Activated T-cell treated with anti-CD3 and anti-CD28 coated beads, Interleukin-2, amount 50 U/mL, for 4 hours (primary cell): ENCODE measurements around the gene ACTR1A. TPM values are rescaled to one million over a fixed set of nuclear protein-coding genes. Genes with fewer than 3 reads are reported as not detected.
"Not testable (repeated sequence)": the region's sequence is repeated elsewhere in the genome, so short reads cannot be mapped to it uniquely, and the experiment has no call there.

Experiments used
- ATAC-seq, 2 donors: fragments of 200-7000 bp; cut with Tn5 transposase; one replicate each; pipeline ENCODE4 v1.10.0; 2021
- DNase-seq: peaks from one replicate; pipeline ENCODE4 v3.0.0-alpha.2; 2020
- H3K27me3 Mint-ChIP-seq: one replicate; pipeline ENCODE4 v1.8.0; 2021; ENCODE audit warnings: low read depth, mixed read lengths
- H3K36me3 Mint-ChIP-seq: one replicate; pipeline ENCODE4 v1.8.0; 2022; ENCODE audit warnings: mixed read lengths; ENCODE audit not compliant: insufficient read depth
- H3K4me1 Mint-ChIP-seq: one replicate; pipeline ENCODE4 v1.8.0; 2021; ENCODE audit warnings: low read depth, mixed read lengths
- H3K4me3 Mint-ChIP-seq: one replicate; pipeline ENCODE4 v1.8.0; 2021; ENCODE audit warnings: mild to moderate bottlenecking, moderate library complexity, mixed read lengths
- H3K9me3 Mint-ChIP-seq: one replicate; pipeline ENCODE4 v1.8.0; 2021; ENCODE audit warnings: mixed read lengths
- total RNA-seq, 3 donors: library from RNA; stranded (reverse); gene quantifications; one replicate each; pipeline ENCODE4 v1.2.1, GENCODE V29; 2021

ACTR1A gene
- total RNA-seq, 3 donors from 2014 or later = 65.2 to 69.8 (median 67.1) TPM

- no peaks in the 10 kb centered on the region for H3K36me3 Mint-ChIP-seq
- peak overlapping the region; percentile 88 for H3K4me3 Mint-ChIP-seq
Observed at GRCh38 chr10:102461187-102462054, 41.1 kb downstream of the ACTR1A start.

GRCh38 chr10:102460836-102461186 is 41.7 kb downstream of the ACTR1A start:
- H3K27me3 Mint-ChIP-seq = no peaks in the 10 kb centered on the region
- peak overlapping the region; percentile 88 for H3K4me3 Mint-ChIP-seq
- peaks cover 23% of the 10 kb centered on the region for H3K4me1 Mint-ChIP-seq
- H3K36me3 Mint-ChIP-seq = peaks cover under 1% of the 10 kb centered on the region
- ATAC-seq (peak; percentile 18 to 29), DNase-seq (no peak)
- H3K9me3 Mint-ChIP-seq = no peaks in the 10 kb centered on the region

More at GRCh38 chr10:102461187-102462054, 41.1 kb downstream of the ACTR1A start:
- Mint-ChIP-seq H3K4me1 (peaks cover 23% of the 10 kb centered on the region), H3K9me3 (no peaks in the 10 kb centered on the region), H3K27me3 (no peaks in the 10 kb centered on the region)
- peak; percentile 94 for DNase-seq
- peak; percentile 99 for ATAC-seq

GRCh38 chr10:102458656-102459055 is 43.9 kb downstream of the ACTR1A start:
- H3K4me3 Mint-ChIP-seq = no peak overlapping the region
- ATAC-seq (no peak), DNase-seq (no peak)
- no peaks in the 10 kb centered on the region for H3K27me3 Mint-ChIP-seq
- no peaks in the 10 kb centered on the region for H3K9me3 Mint-ChIP-seq
- H3K36me3 Mint-ChIP-seq = peaks cover 2% of the 10 kb centered on the region
- peaks cover 23% of the 10 kb centered on the region for H3K4me1 Mint-ChIP-seq

- no peak overlapping the region for H3K4me3 Mint-ChIP-seq
- no peaks in the 10 kb centered on the region for H3K27me3 Mint-ChIP-seq
Observed at GRCh38 chr10:102457591-102458150, 44.8 kb downstream of the ACTR1A start.

GRCh38 chr10:102455893-102456471 is 46.5 kb downstream of the ACTR1A start:
- Mint-ChIP-seq H3K4me3 (no peak overlapping the region), H3K27me3 (no peaks in the 10 kb centered on the region), H3K9me3 (no peaks in the 10 kb centered on the region), H3K4me1 (peaks cover 23% of the 10 kb centered on the region), H3K36me3 (peaks cover 15% of the 10 kb centered on the region)
- DNase-seq = no peak
- ATAC-seq = no peak

More at GRCh38 chr10:102457591-102458150, 44.8 kb downstream of the ACTR1A start:
- no peak for DNase-seq
- ATAC-seq = no peak
- peaks cover 29% of the 10 kb centered on the region for H3K4me1 Mint-ChIP-seq
- H3K9me3 Mint-ChIP-seq = no peaks in the 10 kb centered on the region
- peaks cover 7% of the 10 kb centered on the region for H3K36me3 Mint-ChIP-seq

GRCh38 chr10:102454662-102455487 is 47.6 kb downstream of the ACTR1A start:
- Mint-ChIP-seq H3K4me1 (peaks cover 18% of the 10 kb centered on the region), H3K36me3 (peaks cover 15% of the 10 kb centered on the region)
- not testable (repeated sequence) for H3K9me3 Mint-ChIP-seq, DNase-seq, H3K27me3 Mint-ChIP-seq, H3K4me3 Mint-ChIP-seq, ATAC-seq

DNA sequence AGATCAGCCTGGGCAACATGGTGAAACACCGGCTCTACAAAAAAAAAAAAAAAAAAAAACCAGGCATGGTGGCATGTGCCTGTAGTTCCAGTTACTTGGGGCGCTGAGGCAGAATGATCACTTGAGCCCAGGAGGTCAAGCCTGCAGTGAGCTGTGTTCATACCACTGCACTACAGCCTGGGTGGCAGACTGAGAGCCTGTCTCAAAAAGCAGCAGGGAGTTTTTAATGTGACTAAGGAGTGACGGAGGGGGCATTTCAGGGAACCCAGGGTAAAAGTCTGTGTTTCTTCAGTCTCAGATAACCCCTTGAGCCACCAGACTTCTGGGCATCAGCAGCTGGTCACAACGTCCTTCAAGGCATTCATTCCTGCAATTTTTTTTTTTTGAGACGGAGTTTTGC is 49.0 kb downstream of the ACTR1A start:
- DNase-seq (no peak), ATAC-seq (no peak)
- H3K4me1 Mint-ChIP-seq = peaks cover 26% of the 10 kb centered on the region
- H3K4me3 Mint-ChIP-seq = no peak overlapping the region
- H3K36me3 Mint-ChIP-seq = peaks cover 15% of the 10 kb centered on the region
- no peaks in the 10 kb centered on the region for H3K27me3 Mint-ChIP-seq
- no peaks in the 10 kb centered on the region for H3K9me3 Mint-ChIP-seq

DNA sequence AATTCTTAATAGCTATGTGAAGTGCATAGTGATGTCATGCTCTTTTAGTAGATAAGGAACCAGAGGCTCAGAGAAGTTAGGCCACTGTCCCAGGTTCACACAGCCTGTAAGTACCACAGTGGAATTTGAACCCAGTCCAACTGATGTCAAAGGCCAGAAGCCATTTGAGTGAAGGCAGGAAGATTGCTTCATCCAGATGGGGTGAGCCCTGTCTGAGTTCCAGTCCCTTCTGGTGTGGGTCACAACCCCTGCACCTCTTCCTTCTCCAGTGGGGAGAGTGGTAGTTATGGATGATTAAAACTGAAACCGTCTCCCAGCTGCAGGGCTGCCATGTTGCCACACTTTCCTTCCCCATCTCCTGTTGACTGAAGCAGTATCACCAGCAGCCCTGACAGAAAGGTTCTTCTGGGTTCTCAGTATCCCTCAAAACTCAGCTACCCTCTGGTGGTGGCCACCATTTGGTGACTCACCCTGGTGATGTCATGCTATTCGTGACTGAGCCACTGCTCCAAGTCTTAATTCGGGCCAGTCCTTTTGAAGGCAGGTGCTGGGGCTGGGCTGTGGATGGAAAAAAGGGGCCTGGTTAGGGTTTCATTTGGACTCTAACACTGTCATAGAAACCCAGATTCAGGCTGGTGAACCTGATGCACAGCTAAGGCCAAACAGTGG is 49.7 kb downstream of the ACTR1A start:
- peak overlapping the region; percentile 64 for H3K4me3 Mint-ChIP-seq

DNA sequence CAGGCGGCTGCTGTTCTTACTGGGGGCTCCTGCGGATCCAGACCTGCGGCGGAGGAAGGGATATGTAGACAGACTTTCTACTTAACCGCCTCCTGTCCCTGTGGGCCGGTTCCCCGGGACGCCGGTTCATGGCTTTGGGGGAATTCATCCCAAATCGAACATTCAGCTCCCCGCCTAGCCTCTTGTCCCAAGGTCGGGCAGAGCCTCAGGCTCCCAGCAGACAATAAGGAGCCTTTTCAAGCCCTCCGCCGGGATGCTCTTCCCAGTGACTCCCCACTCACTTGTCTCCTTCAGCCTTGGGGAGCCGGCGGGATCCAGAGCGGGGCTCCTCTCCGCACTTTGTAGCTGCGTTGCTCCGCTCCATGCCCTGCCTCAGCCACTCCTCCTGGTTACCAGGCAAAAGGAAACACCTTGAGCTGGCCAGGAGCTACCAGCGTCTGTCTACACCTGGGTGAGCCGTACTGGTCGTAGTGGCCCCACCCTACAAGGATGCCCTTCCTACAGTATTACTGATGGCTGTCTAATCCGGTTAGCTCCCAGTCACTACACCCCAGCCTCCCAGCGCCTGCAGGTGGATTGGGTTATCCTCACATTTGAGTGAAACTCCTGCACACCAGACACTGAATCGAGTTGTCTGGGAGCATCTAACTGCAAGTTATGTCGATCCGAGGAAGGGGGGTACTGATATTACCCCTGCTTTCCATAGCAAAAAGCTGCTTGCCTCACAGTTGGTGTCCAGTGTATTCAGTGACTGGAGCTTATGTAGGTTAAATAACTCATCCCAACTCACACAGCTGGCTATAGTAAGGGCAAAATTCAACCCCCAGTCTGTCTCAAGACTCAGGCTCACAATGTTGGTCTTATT is 51.2 kb downstream of the ACTR1A start, which contains the start of gene C10orf95:
Gene C10orf95 (minus strand): TSS at position 439 of the 865 bp plus-strand sequence. CDS start 450 bp downstream, outside the sequence.
- ATAC-seq = no peak
- H3K9me3 Mint-ChIP-seq = no peaks in the 10 kb centered on the region
- peak within 1 kb of the TSS; percentile 88 for H3K4me3 Mint-ChIP-seq
- no peak for DNase-seq
- H3K36me3 Mint-ChIP-seq = peaks cover 15% of the 10 kb centered on the region
- peaks cover 26% of the 10 kb centered on the region for H3K4me1 Mint-ChIP-seq
- H3K27me3 Mint-ChIP-seq = no peaks in the 10 kb centered on the region

More for the DNA sequence above, 49.7 kb downstream of the ACTR1A start:
- H3K4me1 Mint-ChIP-seq = peaks cover 26% of the 10 kb centered on the region
- ATAC-seq (peak; percentile 28 to 37), DNase-seq (peak; percentile 46)
- no peaks in the 10 kb centered on the region for H3K9me3 Mint-ChIP-seq
- H3K27me3 Mint-ChIP-seq = no peaks in the 10 kb centered on the region
- H3K36me3 Mint-ChIP-seq = peaks cover 15% of the 10 kb centered on the region

DNA sequence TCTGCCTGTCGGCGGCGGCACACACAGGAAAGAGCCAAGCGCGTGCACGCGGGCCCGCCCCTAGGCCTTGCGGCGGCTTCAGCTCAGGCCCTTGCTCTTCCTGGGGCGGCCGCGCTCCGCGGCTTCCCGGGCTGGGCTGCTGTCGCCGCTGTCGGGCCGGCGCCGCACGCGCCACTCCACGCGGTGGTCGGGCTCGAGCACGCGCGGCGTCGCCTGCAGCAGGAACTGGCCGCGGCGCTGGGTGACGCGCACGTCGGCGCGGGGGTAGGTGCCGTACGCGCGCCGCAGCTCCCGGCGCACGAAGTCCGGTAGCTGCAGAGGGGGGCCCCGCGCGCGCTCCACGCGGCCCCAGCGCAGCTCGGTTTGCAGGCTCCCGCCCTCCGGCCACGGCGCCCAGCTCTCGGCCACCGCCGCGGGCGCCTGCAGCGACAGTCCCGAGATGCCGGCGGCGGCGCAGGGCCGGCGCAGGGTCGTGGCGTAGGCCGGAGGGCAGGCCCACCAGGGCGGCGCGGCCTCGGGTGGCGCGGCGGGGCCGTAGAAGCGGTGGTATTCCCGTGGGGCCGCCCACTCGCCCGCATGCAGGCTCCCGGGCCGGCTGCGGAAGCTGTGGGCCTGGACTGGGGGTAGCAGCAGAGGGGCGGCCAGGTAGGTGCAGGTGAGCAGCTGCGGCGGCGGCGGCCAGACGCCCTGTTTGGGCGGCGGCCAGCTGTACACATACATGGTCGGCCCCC is 52.0 kb downstream of the ACTR1A start:
- Mint-ChIP-seq H3K4me1 (peaks cover 26% of the 10 kb centered on the region), H3K4me3 (peak overlapping the region; percentile 90), H3K27me3 (no peaks in the 10 kb centered on the region), H3K36me3 (peaks cover 13% of the 10 kb centered on the region), H3K9me3 (no peaks in the 10 kb centered on the region)
- ATAC-seq (peak; percentile 82 to 86), DNase-seq (peak; percentile 81)

GRCh38 chr10:102450124-102450373 is 52.5 kb downstream of the ACTR1A start:
- ATAC-seq (no peak), DNase-seq (no peak)
- H3K9me3 Mint-ChIP-seq = no peaks in the 10 kb centered on the region
- no peaks in the 10 kb centered on the region for H3K27me3 Mint-ChIP-seq
- peaks cover 26% of the 10 kb centered on the region for H3K4me1 Mint-ChIP-seq
- peaks cover 13% of the 10 kb centered on the region for H3K36me3 Mint-ChIP-seq
- H3K4me3 Mint-ChIP-seq = peak overlapping the region; percentile 90

GRCh38 chr10:102449321-102450123 is 53.0 kb downstream of the ACTR1A start:
- Mint-ChIP-seq H3K4me1 (peaks cover 26% of the 10 kb centered on the region), H3K27me3 (no peaks in the 10 kb centered on the region), H3K36me3 (peaks cover 13% of the 10 kb centered on the region), H3K9me3 (no peaks in the 10 kb centered on the region), H3K4me3 (peak overlapping the region; percentile 90)
- ATAC-seq = peak; percentile 46 to 53
- DNase-seq = peak; percentile 83
